Suppressor macrophage treated with lipopolysaccharide for 4 hours (primary cell): ENCODE data around the gene ATP2A3.

Experiments
- DNase-seq: peaks from one replicate; pipeline ENCODE4 v3.0.0-alpha.2; 2020

Gene ATP2A3

DNA sequence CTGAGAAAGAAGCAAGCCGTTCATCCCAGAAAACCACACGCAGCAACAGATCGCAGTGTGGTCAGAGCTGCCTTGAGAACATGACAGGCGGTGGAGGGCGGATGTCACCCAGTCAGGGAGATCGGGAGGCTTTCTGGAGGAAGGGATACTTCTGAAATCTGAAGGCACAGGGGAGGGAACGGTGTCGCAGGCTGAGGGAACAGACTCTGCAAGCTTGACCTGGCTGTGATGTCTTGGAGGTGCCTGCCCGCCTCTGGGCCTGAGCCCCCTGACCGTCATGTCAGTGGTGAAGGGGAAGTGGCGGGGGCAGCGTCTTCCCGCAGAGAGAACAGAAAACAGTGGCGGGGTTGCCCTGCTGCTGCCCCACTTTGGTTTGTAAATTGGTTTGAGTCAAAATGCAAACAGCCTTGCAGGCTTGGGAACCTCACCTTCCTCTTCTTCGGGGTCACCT lies 8.1 kb upstream of the ATP2A3 start:
- DNase-seq = no peak

DNA sequence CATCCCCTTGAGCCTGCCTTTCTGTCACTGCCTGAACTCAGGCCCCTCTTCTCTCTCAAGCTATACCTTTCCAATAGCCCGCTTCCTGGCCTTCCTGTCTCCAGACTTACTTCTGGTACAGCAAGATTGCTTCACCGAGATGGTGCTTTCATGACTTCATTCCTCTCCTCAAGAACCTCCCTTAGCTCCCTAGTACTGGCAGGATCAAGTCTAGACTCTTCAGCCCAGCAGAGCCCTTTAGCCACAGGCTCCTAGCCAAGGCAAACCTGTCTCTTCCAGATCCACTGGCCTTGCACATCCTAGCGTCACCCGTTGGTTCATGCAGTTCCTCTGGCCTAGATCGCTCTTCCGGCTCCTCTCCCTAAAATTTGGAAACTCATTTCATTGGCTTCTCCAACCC lies 6.4 kb upstream of the ATP2A3 start:
- no peak for DNase-seq

GRCh38 chr17:3969963-3970362 lies 5.7 kb upstream of the ATP2A3 start:
- DNase-seq = no peak

GRCh38 chr17:3968886-3969524 lies 4.8 kb upstream of the ATP2A3 start:
- no peak for DNase-seq

DNA sequence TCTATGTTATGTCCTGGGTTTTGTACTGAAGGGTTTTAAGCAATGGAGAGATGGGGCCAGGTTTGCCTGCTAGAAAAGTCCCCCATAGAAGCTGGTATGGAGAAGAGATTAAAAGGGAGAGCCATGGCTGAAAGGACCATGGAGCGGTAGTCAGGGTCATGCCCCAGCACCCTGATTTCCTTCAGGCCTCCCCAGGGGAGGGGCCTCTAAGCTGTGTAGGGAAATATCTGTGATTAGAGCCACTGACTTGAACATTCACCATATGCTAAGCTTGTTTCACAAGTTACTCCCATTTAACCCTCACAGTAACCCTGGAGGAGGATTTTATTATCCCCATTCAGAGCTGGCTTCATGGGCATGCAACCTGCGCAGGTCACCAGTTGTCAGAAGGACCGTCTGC lies 3.8 kb upstream of the ATP2A3 start:
- DNase-seq = no peak

DNA sequence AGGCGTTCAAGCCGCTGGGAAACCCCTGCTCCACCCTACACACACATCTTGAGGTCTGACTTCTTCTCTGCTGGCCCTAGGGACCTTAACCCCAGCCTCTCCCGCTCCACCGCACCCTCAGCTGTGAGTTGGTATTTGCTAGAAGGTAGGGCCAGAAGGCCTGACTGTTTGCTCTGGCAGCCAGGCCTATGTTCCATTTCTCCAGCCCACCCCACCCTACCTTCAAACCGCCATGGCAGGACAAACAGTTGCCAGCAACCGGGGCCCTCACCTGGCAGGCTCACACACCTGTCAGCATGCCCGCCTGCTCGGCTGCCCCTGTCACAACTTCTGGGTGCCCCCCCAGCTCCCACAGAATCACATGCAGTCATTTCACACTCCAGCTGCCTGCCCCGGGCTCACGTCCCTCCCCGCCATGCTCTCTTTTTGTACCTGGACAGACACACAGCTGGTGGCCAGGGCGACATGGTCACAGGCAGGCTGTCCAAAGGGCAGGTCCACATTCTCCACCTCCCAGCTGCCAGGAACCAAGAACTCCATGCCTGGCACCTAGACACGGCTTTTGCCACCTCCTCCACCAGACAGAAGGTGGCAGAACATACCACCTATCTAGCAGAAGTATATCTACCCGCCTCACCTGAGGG lies 2.6 kb upstream of the ATP2A3 start:
- no peak for DNase-seq

DNA sequence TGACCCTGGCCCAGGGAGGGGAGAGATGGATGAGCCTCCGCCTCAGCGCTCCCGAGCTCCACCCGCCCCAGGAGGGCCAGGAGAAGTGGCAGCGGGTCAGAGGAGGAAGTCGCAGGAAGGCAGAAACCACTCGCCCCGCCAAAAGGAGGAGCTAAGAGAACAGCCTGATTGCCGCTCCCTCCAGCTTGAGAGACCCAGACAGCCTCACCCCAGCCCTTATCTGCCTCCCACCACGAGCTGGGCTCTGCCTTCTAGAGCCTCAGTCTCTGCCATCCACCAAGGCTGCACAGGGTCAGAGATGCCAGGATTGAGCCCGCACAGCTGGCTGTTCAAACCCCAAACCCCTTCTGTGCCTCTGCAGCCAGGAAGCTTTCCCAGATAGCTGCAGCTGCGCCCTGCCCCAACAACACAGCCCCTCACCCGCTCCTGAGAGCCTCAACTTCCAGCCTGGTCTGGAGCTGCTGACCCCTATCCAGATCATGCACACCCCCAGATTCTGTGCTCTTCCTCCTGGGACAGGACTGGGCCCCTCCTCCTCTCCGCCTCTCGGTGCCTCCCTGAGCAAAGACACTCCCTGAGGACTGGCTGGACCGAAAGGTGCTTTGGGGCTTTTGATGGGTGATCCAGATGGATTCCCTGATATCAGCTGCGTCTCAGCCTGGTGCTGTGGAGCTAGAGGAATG lies 1.0 kb upstream of the ATP2A3 start:
- peak; percentile 74 for DNase-seq

- DNase-seq = no peak
Measured at GRCh38 chr17:3963237-3964201, 718 bp downstream of the ATP2A3 start.

- DNase-seq = no peak
Measured at GRCh38 chr17:3962965-3963236, 1.3 kb downstream of the ATP2A3 start.

DNA sequence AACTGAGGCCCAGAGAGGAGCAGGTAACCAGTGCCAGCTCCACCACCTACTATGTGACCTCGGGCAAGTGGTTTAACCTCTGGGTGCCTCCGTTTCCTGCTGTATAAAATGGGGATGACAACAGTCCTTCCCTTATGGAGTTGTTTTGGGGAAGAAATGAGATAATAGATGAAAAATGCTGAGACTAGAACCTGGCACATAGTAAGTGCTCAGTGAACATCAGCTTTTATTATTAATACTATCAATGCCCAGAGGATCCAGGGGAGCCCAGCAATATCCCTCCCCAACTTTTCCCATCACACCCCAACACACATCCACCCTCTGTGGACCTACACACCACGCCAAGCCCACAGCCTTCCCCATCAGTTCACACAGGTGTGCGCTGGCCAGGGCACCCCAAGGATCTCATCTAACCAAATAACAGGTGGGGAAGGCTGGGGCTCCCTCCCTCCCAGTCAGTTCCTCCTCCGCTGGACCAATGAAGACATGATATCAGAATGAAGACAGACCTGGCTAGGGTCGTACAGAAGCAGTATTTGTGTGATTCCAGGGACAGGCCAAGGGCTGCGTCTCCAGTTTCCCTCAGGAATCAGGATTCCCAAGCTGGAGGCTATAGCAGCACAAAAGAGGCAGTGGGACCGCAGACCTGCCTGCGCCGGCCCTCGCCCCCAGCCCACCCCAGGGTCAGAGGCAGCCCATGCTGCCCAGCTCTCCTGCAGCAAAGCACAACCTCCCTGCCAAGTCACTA lies 1.8 kb downstream of the ATP2A3 start:
- DNase-seq = no peak

DNA sequence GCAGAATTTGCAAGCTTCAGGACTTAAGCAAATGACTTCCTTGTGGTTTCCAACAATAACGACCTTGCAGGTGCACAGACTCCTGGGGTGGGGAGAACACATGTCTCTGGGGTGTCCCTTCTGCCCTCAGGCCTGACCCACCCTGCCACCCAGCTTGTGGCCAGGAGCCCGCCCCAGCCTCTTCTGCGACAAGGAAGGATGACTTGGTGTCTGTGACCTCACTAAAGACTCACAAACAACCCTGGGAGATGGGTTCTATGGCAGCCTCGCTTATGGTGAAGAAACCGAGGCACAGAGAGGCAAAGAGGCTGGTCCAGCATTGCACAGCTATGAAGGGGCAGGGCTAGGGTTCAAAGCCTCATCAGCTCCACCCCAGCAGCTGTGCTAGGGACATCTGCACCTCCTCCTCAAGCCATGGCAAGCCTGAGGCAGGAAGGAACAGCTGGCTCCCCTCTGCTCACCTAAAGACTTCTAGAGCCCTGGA lies 2.6 kb downstream of the ATP2A3 start:
- DNase-seq = no peak

DNA sequence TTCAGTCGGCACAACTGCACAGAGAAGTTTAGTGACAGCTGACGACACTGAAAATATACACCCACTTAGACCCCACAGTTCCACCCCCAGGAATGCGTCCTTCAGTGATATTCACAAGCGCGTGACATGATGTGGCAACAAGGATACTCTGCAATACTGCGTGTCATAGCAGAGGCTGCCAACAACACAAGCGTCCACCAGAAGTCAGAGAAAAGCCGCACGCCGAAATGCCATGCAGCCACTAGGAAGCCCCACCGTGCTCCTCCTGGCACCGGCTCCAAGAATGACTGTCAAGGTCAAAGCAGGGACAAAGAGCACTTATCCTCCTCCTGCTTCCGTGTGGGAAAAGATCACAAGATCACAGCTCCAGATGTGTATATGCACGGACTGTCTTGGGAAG lies 3.5 kb downstream of the ATP2A3 start:
- peak; percentile 93 for DNase-seq

GRCh38 chr17:3959921-3960601 lies 4.2 kb downstream of the ATP2A3 start:
- no peak for DNase-seq

DNA sequence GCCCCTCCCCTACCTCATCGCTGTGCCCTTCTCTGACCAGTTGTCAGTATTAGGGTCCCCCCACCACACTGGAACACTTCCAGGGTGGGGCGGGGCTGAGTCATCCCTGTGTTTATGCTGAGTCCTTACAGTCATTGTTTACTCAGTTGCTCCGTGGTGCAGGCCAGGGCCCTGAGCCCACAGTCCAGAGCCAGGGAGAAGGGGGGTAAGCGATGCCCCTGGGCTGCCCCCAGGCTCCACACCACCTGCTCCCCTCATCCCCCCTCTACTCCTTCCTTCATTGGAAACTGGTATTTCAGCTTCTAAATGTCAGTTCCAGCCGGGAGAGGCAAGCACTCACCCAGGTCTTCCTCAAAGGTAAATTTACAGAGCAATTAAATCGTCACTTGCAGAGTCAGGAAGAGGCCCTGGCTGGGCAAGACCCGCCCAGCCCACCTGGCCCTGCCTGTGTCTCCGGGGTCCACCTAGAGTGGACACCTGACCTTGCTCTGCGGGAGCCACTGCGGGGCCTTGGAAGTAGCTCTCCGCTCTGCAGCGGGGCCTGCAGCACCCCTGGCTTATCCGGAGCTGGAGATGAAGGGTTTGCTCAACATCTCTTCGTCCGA lies 4.8 kb downstream of the ATP2A3 start:
- no peak for DNase-seq

- no peak for DNase-seq
Measured at GRCh38 chr17:3957735-3958599, 6.3 kb downstream of the ATP2A3 start.

- no peak for DNase-seq
Measured at GRCh38 chr17:3956983-3957382, 7.3 kb downstream of the ATP2A3 start.

DNA sequence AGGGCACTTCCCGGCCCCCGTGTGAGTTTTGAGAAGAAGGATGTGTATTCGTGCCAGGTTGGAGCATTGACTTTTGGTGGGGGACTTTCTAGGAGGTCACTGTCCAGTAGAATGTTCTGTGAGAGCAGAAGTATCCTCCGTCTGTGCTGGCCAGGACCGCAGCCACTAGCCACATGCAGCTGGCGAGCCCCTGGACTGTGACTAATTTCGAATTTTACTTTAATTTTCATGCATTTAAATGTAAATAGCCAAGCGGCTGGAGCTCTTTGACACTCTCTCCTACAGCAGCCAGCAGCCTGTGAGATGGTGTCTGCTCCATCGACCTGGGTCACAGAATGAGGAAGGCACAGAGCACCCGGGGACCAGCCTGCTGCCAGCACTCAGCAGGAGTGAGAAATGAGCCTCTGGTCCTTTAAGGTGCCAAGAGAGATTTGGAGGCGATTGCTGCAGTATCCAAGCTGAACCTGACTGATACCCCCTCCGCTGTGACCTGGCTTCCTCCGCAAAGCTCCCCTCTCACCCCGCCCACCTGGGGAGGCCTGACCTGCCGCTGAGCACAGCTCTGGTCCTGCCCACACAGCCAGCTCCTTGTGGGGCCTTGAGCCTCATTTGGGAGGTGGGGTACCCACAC lies 7.8 kb downstream of the ATP2A3 start:
- DNase-seq = no peak

DNA sequence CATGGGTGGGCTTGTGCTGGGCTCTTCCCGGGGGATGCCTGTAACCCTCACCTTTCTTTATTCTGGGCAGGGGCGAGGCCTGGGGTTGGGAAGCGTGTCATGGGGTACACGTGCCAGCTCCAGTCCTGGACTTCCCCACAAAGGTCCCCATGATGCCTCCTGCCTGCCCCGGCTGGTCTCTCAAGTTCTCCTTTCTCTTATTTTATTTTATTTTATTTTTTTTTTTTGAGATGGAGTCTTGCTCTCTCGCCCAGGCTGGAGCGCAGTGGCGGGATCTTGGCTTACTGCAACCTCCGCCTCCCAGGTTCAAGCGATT lies 8.6 kb downstream of the ATP2A3 start:
- DNase-seq = peak; percentile 59

- DNase-seq = no peak
Measured at GRCh38 chr17:3954976-3955672, 9.1 kb downstream of the ATP2A3 start.
